ENCODE data around the gene TNS3. TPM values are rescaled to one million over a fixed set of nuclear protein-coding genes. Genes with fewer than 3 reads are reported as not detected.

The TNS3 gene
- total and polyA plus RNA-seq, 9 of the 15 experiments (the other 6 are each of a cell fraction or from before 2014, with no cell fraction given): 0.20 TPM; not detected in 8

DNA sequence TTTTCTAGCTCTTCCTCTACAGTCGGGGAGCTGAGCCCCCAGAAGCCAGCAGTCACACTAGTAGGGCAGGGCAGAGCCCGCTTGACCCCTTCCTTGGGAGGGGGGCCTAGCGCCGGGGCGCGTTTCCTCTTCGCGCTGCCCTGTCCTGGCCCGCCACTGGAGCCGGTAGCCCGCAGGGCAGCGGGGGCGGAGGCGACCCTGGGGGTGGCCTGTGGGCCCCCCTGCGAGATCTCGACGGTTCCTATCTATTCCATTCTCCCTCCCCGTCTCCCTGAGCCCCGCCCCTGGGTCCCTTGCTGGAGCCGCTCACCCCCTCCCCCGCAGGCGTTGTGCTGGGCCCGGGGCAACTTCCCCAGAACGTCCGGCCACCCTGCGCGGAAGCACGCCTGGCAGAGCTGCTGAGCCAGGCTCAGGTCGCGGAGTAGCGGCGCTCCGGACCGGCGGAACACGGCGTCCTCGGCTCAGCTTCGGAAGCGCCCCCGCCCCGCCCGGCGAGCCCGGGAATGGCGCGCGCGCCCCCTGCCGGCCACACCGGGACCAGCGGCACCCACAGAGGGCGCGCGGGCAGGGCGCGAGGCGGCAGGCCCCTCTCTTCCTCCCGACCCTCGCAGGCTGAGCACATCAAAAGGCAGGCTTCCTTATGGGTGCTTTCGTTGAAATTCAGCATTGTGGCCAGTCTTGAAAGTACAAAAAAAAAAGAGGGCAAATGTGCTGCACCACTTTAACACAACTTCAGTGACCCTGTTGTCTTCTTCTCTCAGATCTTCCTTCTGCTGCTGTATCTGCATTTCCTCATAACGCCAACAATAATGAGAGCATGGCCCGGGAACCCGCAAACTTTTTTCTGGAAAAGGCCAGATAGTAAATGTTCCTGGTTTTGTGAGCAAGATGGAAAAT is 327.6 kb downstream of the TNS3 start (continued):
- TF ChIP-seq ZNF41 (CRISPR knock-in tag; conservative IDR thresholded peaks at IDR 0.05) (no peak), CREM (IDR thresholded peaks at IDR 0.05; ENCODE audit: low read depth) (0 out of 2 replicates have a peak, but pooled peaks have one; percentile 4), POLR2AphosphoS2 (IDR thresholded peaks at IDR 0.05; ENCODE audit: low read length) (no peak), RB1 (IDR thresholded peaks at IDR 0.05; ENCODE audit: low read depth) (peak; percentile 96), ZNF780A (CRISPR knock-in tag; IDR thresholded peaks at IDR 0.05) (no peak), POLR2B (IDR thresholded peaks at IDR 0.05; ENCODE audit: low read depth, partially characterized antibody) (no peak), RBFOX2 (IDR thresholded peaks at IDR 0.05; ENCODE audit: low read depth, low read length) (0 out of 2 replicates have a peak, but pooled peaks have one; percentile 25), RBM22 (IDR thresholded peaks at IDR 0.05; ENCODE audit: low read depth, low read length, poor library complexity, severe bottlenecking) (no peak), CXXC5 (CRISPR knock-in tag; IDR thresholded peaks at IDR 0.05) (peak; percentile 56), E2F6 (IDR thresholded peaks at IDR 0.05; ENCODE audit: borderline replicate concordance in 1 of 2, extremely low read depth in 1 of 2, insufficient read depth in 1 of 2, insufficient read length in 1 of 2, low read depth in 1 of 2, low read length in 1 of 2, poor library complexity in 1 of 2, severe bottlenecking in 1 of 2) (peak in 1 of 2 experiments; percentile 57), TAF9B (IDR thresholded peaks at IDR 0.05; ENCODE audit: partially characterized antibody) (no peak), SRF (CRISPR knock-in tag; IDR thresholded peaks at IDR 0.05) (no peak), NEUROD1 (IDR thresholded peaks at IDR 0.05; ENCODE audit: borderline replicate concordance, low read depth, low read length, partially characterized antibody) (no peak), NFIX (CRISPR knock-in tag; IDR thresholded peaks at IDR 0.05; ENCODE audit: low read depth) (no peak), THRAP3 (IDR thresholded peaks at IDR 0.05; ENCODE audit: borderline replicate concordance) (no peak)
- TF ChIP-seq, protein P1, sequence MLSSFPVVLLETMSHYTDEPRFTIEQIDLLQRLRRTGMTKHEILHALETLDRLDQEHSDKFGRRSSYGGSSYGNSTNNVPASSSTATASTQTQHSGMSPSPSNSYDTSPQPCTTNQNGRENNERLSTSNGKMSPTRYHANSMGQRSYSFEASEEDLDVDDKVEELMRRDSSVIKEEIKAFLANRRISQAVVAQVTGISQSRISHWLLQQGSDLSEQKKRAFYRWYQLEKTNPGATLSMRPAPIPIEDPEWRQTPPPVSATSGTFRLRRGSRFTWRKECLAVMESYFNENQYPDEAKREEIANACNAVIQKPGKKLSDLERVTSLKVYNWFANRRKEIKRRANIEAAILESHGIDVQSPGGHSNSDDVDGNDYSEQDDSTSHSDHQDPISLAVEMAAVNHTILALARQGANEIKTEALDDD (IDR thresholded peaks at IDR 0.05): no peak
- TF ChIP-seq, protein P2, sequence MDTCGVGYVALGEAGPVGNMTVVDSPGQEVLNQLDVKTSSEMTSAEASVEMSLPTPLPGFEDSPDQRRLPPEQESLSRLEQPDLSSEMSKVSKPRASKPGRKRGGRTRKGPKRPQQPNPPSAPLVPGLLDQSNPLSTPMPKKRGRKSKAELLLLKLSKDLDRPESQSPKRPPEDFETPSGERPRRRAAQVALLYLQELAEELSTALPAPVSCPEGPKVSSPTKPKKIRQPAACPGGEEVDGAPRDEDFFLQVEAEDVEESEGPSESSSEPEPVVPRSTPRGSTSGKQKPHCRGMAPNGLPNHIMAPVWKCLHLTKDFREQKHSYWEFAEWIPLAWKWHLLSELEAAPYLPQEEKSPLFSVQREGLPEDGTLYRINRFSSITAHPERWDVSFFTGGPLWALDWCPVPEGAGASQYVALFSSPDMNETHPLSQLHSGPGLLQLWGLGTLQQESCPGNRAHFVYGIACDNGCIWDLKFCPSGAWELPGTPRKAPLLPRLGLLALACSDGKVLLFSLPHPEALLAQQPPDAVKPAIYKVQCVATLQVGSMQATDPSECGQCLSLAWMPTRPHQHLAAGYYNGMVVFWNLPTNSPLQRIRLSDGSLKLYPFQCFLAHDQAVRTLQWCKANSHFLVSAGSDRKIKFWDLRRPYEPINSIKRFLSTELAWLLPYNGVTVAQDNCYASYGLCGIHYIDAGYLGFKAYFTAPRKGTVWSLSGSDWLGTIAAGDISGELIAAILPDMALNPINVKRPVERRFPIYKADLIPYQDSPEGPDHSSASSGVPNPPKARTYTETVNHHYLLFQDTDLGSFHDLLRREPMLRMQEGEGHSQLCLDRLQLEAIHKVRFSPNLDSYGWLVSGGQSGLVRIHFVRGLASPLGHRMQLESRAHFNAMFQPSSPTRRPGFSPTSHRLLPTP (IDR thresholded peaks at IDR 0.05; ENCODE audit: borderline replicate concordance, extremely low read depth, insufficient read length): no peak
- TF ChIP-seq, protein P3, sequence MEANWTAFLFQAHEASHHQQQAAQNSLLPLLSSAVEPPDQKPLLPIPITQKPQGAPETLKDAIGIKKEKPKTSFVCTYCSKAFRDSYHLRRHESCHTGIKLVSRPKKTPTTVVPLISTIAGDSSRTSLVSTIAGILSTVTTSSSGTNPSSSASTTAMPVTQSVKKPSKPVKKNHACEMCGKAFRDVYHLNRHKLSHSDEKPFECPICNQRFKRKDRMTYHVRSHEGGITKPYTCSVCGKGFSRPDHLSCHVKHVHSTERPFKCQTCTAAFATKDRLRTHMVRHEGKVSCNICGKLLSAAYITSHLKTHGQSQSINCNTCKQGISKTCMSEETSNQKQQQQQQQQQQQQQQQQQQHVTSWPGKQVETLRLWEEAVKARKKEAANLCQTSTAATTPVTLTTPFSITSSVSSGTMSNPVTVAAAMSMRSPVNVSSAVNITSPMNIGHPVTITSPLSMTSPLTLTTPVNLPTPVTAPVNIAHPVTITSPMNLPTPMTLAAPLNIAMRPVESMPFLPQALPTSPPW (CRISPR knock-in tag; IDR thresholded peaks at IDR 0.05): peak; percentile 89
